ENCODE measurements around the gene ZBTB12. TPM values are rescaled to one million over a fixed set of nuclear protein-coding genes. Genes with fewer than 3 reads are reported as not detected.
"Not testable (repeated sequence)": the region's sequence is repeated elsewhere in the genome, so short reads cannot be mapped to it uniquely, and the experiment has no call there.

ZBTB12 gene
- total RNA-seq, 1 donor from 2014 or later, result 3.7 TPM

DNA sequence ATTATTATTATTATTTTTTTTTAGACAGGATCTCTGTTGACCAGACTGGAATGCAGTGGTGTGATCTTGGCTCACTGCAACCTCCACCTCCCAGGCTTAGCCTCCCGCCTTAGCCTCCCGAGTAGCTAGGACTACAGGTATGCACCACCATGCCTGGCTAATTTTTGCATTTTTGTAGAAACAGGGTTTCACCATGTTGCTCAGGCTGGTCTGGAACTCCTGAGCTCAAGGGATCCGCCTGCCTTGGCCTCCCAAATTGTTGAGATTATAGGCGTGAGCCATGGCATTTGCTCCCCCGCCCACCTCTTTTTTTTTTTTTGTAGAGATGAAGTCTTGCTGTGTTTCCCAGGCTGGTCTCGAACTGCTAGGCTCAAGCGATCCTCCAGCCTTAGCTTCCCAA, 7.4 kb upstream of the ZBTB12 start:
- DNase-seq; H3K27ac Mint-ChIP-seq; H3K9me3 Mint-ChIP-seq; H3K4me3 Mint-ChIP-seq; intact Hi-C loops (cut with micrococcal nuclease); H3K27me3 Mint-ChIP-seq; H3K36me3 Mint-ChIP-seq (ENCODE audit: low read depth): not testable (repeated sequence)
- peaks cover 11% of the 10 kb centered on the region for H3K4me1 Mint-ChIP-seq

DNA sequence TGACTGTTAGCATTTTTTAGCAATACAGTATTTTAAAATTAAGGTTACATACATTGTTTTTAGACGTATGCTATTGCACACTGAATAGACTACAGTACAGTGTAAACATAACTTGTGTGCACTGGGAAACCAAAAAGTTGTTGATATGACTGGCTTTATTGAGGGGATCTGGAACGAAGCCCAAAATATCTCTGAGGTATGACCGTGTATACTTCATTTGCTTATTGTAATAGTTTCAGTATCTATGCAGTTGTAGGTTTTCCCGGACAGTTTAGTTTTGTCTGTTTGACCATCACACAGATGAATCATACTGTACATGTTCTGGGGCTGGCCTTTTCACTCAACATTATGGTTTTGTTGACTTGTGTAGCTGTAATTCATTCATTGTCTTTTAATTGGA, 6.9 kb upstream of the ZBTB12 start:
- H3K4me3 Mint-ChIP-seq, result no peak overlapping the region
- DNase-seq, result no peak
- no peaks in the 10 kb centered on the region for H3K9me3 Mint-ChIP-seq
- H3K27me3 Mint-ChIP-seq, result no peaks in the 10 kb centered on the region
- intact Hi-C loops (cut with micrococcal nuclease), result no loop called here
- no peak overlapping the region for H3K27ac Mint-ChIP-seq
- peaks cover 11% of the 10 kb centered on the region for H3K4me1 Mint-ChIP-seq
- H3K36me3 Mint-ChIP-seq (ENCODE audit: low read depth), result no peaks in the 10 kb centered on the region

DNA sequence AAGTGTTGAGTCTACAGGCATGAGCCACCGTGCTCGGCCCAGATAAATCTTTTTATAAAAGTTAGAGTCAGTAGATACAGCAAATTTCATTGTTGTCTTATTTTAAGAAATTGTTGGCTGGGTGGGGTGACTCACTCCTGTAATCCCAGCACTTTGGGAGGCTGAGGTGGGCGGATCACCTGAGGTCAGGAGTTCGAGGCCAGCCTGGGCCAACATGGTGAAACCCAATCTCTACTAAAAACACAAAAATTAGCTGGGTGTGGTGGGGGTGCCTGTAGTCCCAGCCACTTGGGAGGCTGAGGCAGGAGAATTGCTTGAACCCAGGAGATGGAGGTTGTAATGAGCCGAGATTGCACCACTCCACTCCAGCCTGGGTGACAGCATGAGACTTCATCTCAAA, 6.4 kb upstream of the ZBTB12 start:
- DNase-seq; H3K27ac Mint-ChIP-seq; H3K27me3 Mint-ChIP-seq; H3K9me3 Mint-ChIP-seq; intact Hi-C loops (cut with micrococcal nuclease); H3K36me3 Mint-ChIP-seq (ENCODE audit: low read depth); H3K4me3 Mint-ChIP-seq: not testable (repeated sequence)
- H3K4me1 Mint-ChIP-seq, result peaks cover 11% of the 10 kb centered on the region

DNA sequence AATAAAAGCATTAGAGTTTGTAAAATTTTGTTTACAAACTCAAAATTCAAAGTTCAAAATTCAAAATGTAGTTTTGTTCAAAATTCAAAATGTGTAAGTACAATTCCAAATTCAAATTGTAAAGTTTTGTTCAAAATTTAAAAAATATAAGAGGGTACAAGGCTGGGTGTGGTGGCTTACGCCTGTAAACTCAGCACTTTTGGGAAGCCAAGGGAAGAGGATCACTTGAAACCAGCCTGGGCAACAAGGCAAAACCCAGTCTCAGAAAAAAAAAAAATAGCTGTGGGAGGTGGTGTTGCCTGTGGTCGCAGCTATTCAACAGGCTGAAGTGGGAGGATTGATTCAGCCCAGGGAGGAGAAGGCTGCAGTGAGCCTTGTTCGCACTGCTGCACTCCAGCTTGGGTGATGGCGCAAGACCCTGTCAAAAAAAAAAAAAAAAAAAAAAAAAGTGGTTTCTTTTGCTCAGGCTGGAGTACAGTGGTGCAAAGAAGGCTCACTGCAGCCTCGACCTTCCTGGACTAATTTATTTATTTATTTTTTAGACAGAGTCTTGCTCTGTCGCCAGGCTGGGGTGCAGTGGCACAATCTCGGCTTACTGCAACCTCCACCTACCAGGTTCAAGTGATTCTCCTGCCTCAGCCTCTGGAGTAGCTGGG, 5.4 kb upstream of the ZBTB12 start:
- Mint-ChIP-seq H3K27ac (no peak overlapping the region), H3K36me3 (ENCODE audit: low read depth) (no peaks in the 10 kb centered on the region), H3K4me1 (peaks cover 20% of the 10 kb centered on the region), H3K4me3 (no peak overlapping the region), H3K27me3 (peaks cover 6% of the 10 kb centered on the region), H3K9me3 (no peaks in the 10 kb centered on the region)
- intact Hi-C loops (cut with micrococcal nuclease), result no loop called here
- no peak for DNase-seq

DNA sequence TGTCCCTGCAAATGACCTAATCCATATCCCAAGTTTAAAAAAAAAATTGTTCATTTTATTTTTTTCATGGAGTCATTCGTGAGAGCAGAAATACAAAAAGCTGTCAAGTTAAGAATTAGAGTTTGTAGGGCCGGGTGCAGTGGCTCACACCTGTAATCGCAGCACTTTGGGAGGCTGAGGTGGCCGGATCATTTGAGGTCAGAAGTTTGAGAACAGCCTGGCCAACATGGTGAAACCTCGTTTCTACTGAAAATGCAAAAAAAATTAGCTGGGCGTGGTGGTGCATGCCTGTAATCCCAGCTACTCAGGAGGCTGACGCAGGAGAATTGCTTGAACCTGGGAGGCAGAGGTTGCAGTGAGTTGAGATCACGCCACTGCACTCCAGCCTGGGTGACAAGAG, 4.8 kb upstream of the ZBTB12 start:
- H3K4me3 Mint-ChIP-seq; intact Hi-C loops (cut with micrococcal nuclease); DNase-seq; H3K9me3 Mint-ChIP-seq; H3K27me3 Mint-ChIP-seq; H3K36me3 Mint-ChIP-seq (ENCODE audit: low read depth); H3K27ac Mint-ChIP-seq: not testable (repeated sequence)
- peaks cover 20% of the 10 kb centered on the region for H3K4me1 Mint-ChIP-seq

DNA sequence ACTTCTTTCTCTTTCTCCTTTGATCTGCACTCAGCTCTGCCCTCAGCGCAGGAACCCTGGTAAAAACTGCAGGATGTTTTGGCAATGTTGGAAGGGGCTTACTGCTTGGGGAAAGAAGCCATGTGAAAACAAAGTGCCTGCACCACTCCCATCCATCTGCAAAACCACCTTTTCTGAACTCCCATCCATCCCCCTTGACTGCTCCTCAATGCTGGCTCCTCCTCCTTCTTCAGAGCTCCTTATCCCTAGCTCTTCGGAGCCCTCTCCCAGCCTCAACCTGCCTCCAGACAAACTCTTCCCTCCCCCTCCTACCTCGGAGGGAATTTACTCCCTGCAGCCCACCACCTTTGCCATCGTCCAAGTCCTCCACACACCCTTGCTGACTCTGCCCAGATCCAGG, 4.2 kb upstream of the ZBTB12 start:
- Mint-ChIP-seq H3K36me3 (ENCODE audit: low read depth) (peaks cover 2% of the 10 kb centered on the region), H3K4me1 (peaks cover 21% of the 10 kb centered on the region), H3K27ac (no peak overlapping the region), H3K27me3 (peaks cover 6% of the 10 kb centered on the region), H3K9me3 (no peaks in the 10 kb centered on the region), H3K4me3 (no peak overlapping the region)
- no peak for DNase-seq
- intact Hi-C loops (cut with micrococcal nuclease), result no loop called here

DNA sequence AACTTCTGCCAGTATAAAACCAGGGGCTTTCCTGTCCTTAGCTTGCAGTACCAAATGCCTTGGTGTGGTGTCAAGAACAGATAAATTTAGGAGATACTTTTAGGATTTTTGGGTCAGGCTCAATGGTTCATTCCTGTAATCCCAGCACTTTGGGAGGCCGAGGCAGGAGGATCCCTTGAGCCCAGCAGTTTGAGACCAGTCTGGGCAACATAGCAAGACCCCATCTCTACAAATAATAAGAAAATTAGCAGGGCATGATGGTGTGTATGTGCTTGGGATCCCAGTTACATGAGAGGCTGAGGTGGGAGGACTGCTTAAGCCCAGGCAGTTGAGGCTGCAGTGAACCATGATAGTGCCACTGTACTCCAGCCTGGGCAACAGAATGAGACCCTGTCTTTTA, 3.2 kb upstream of the ZBTB12 start:
- Mint-ChIP-seq H3K36me3 (ENCODE audit: low read depth) (peaks cover 2% of the 10 kb centered on the region), H3K27ac (no peak overlapping the region), H3K27me3 (peaks cover 6% of the 10 kb centered on the region), H3K4me1 (peaks cover 18% of the 10 kb centered on the region), H3K4me3 (no peak overlapping the region), H3K9me3 (no peaks in the 10 kb centered on the region)
- no peak for DNase-seq
- intact Hi-C loops (cut with micrococcal nuclease), result no loop called here

DNA sequence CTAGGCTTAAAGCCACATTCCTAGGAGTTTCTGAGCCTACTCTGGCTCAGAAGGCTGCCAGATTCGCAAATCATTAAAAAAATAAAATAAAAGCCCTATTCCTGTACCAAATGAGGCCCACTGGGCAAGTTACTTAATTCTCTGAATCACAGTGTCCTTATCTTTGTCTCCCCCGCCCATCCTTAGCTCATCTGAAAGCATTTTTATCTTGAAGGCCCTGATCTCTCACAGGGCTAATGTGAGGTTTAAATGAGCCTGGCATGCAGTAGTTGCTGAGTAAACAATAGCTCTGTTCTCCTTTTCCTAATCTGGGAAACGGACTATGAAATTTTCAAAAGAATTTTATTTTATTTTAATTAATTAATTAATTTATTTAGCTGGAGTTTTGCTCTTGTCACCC, 2.1 kb upstream of the ZBTB12 start:
- Mint-ChIP-seq H3K36me3 (ENCODE audit: low read depth) (peaks cover 4% of the 10 kb centered on the region), H3K27ac (no peak overlapping the region), H3K4me1 (peaks cover 26% of the 10 kb centered on the region), H3K4me3 (no peak overlapping the region), H3K27me3 (peaks cover 6% of the 10 kb centered on the region), H3K9me3 (no peaks in the 10 kb centered on the region)
- no peak for DNase-seq
- intact Hi-C loops (cut with micrococcal nuclease), result loop anchor here (2.0 kb wide), 1 partner anchor 55 kb away; the partner anchor contains the start of genes NELFE and SKIC2

DNA sequence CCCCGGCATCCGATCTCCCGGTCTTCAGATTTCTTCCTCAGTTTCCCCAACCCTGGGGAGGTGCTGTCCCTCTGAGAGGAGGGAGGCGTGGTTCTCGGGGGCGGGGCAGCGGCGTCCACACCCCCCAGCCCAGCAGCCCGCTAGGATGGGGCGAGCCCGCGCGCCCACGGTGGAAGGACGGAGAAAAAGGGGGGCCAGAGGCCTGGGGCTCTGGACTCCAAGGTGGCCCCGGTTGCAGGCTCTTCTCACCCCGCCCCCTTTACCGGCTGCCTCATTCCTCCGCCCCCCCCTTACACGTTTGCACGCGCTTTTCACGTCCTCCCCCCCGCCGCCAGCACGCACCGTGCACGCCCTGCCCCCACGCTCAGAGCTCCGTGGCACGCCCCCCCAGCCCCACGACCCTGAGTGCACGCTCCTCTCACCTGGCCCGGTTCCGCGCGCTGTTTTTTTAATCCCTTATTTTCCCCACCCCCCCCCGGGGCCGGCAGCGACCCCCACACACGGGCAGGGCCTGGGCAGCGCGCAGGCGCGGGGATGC, 402 bp downstream of the ZBTB12 start:
- peak; percentile 85 for DNase-seq
- H3K36me3 Mint-ChIP-seq (ENCODE audit: low read depth), result peaks cover 6% of the 10 kb centered on the region
- no peaks in the 10 kb centered on the region for H3K9me3 Mint-ChIP-seq
- H3K4me1 Mint-ChIP-seq, result peaks cover 33% of the 10 kb centered on the region
- peaks cover 6% of the 10 kb centered on the region for H3K27me3 Mint-ChIP-seq
- peak overlapping the region; percentile 11 for H3K27ac Mint-ChIP-seq
- peak overlapping the region; percentile 91 for H3K4me3 Mint-ChIP-seq
- intact Hi-C loops (cut with micrococcal nuclease), result no loop called here

DNA sequence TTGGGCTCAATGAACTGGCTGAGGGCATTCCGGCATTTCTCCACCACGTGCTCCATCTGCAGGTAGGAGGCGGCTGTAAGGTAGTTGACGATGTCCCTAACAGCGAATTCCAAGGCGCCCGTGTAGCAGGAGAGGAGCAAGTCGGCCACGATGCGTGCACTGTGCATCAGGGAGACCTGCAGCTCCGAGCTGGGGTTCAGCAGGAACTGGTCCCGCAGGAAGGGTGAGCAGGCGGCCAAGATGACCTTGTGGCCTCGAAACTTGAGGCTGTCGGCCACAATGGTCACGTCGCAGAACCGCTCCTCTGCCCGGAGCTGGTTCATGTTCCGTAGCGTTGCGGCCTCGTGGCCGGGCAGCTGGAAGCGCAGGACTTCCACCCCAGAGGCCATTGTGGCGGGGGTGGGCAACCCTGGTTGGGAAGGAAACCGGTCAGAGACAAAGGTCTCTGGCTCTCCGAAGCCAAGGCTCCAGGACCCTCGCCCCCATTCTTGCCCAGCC, 920 bp downstream of the ZBTB12 start:
- H3K27ac Mint-ChIP-seq, result peak overlapping the region; percentile 41
- H3K27me3 Mint-ChIP-seq, result peaks cover 6% of the 10 kb centered on the region
- intact Hi-C loops (cut with micrococcal nuclease), result no loop called here
- H3K36me3 Mint-ChIP-seq (ENCODE audit: low read depth), result peaks cover 6% of the 10 kb centered on the region
- no peaks in the 10 kb centered on the region for H3K9me3 Mint-ChIP-seq
- H3K4me3 Mint-ChIP-seq, result peak overlapping the region; percentile 91
- peak; percentile 61 for DNase-seq
- H3K4me1 Mint-ChIP-seq, result peaks cover 35% of the 10 kb centered on the region

DNA sequence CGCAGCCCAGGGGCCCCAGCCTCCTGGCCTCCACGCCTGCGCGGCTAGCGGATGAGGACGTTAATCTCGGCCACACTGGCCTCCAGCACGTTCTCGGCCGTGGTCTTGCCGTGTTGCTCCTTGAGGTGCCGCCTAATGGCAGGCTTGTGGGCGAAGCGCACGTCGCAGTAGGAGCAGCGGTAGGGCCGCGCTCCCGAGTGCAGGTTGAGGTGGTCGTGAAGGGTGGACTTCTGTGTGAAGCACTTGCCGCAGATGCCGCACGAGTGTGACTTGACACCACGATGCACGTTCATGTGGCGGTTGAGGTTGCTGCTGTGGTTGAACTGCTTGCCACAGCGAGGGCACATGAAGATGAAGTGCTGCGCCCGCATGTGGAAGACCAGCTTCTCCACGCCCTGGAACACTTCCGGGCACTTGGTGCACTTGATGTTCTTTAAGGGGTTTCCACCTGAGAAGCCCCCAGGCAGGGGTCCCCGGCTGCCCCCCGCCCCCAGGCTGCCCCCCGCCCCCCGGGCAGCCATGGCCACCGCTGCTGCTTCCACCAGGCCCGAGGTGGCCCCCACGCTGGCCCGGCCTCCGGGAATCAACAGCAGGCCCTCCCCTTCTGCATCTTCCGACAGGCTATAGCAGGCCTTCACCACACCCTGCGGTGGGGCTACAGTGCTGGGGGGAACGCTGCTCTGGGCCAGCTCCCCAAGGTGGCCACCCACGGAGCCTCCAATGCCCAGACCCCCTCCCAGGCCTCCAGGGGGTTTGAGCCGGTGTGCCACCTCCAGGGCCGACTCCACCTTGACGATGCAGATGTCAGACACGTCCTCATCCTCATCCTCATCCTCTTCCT, 1.8 kb downstream of the ZBTB12 start:
- intact Hi-C loops (cut with micrococcal nuclease), result no loop called here
- peaks cover 6% of the 10 kb centered on the region for H3K27me3 Mint-ChIP-seq
- H3K36me3 Mint-ChIP-seq (ENCODE audit: low read depth), result peaks cover 6% of the 10 kb centered on the region

DNA sequence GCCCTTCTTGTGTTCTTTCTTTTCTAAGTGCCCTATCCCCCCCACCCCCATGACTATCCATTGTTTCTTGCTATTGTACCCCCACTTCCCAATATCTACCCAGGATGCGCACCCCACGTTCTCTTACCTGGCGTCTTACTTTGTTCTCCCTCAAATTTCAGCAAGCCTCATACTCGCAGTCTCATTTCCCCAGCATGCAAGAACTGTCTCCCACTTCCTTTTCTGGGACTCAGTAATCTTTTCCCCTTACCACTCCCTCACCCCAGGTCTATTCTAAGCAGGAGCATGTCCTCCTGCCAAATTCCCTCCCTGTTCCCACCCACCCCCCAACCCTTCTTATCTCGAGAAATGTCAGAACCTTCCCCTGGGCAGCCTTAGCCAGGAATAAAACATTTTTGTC, 2.7 kb downstream of the ZBTB12 start:
- Mint-ChIP-seq H3K27ac (no peak overlapping the region), H3K4me1 (peaks cover 35% of the 10 kb centered on the region), H3K4me3 (peak overlapping the region; percentile 57), H3K36me3 (ENCODE audit: low read depth) (peaks cover 8% of the 10 kb centered on the region), H3K27me3 (peaks cover 6% of the 10 kb centered on the region), H3K9me3 (no peaks in the 10 kb centered on the region)
- DNase-seq, result no peak
- intact Hi-C loops (cut with micrococcal nuclease), result no loop called here

More for the DNA sequence above, 1.8 kb downstream of the ZBTB12 start:
- H3K4me1 Mint-ChIP-seq, result peaks cover 35% of the 10 kb centered on the region
- H3K27ac Mint-ChIP-seq, result no peak overlapping the region
- H3K9me3 Mint-ChIP-seq, result no peaks in the 10 kb centered on the region
- H3K4me3 Mint-ChIP-seq, result no peak overlapping the region
- no peak for DNase-seq

DNA sequence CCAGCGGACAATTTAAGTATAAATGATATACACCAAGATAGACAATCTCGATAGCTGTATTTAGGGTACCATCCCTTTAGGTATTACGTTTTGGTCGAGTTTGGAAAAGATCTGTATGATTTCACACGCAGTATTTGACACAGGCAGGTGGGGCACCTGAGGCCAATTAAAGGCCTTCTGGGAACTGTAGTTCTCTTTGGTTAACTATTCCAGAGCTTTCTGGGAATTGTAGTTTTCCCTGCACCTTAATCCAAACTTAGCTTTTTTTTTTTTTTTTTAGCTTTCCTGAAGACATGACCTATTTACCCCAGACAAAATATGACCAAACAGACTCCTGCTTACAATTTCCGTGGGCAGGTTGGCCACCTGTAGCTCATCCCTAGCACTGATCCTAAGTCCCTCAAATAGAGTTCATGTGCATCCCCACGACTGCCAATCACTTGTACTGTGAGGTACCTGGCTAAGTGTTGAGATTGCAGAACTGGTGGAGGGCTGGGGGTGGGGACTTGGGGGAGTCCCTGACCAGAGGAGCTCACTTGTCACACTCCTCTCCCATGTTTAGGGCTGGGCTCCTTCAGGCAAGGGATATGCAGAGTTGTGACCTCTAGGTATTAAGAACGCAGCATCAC, 3.4 kb downstream of the ZBTB12 start:
- Mint-ChIP-seq H3K36me3 (ENCODE audit: low read depth) (peaks cover 10% of the 10 kb centered on the region), H3K9me3 (no peaks in the 10 kb centered on the region), H3K4me3 (peak overlapping the region; percentile 97), H3K27me3 (peaks cover 4% of the 10 kb centered on the region), H3K27ac (peak overlapping the region; percentile 94), H3K4me1 (peaks cover 37% of the 10 kb centered on the region)
- peak; percentile 76 for DNase-seq
- intact Hi-C loops (cut with micrococcal nuclease), result no loop called here

Data from activated CD4-positive, alpha-beta T cell treated with anti-CD3 and anti-CD28 coated beads, Interleukin-2, amount 10 ng/mL, durations not matched to agents 24 days and 14 days (primary cell).